ENCODE data around the gene PTX4.
"Not testable (repeated sequence)": the region's sequence is repeated elsewhere in the genome, so short reads cannot be mapped to it uniquely, and the experiment has no call there.

Gene PTX4

DNA sequence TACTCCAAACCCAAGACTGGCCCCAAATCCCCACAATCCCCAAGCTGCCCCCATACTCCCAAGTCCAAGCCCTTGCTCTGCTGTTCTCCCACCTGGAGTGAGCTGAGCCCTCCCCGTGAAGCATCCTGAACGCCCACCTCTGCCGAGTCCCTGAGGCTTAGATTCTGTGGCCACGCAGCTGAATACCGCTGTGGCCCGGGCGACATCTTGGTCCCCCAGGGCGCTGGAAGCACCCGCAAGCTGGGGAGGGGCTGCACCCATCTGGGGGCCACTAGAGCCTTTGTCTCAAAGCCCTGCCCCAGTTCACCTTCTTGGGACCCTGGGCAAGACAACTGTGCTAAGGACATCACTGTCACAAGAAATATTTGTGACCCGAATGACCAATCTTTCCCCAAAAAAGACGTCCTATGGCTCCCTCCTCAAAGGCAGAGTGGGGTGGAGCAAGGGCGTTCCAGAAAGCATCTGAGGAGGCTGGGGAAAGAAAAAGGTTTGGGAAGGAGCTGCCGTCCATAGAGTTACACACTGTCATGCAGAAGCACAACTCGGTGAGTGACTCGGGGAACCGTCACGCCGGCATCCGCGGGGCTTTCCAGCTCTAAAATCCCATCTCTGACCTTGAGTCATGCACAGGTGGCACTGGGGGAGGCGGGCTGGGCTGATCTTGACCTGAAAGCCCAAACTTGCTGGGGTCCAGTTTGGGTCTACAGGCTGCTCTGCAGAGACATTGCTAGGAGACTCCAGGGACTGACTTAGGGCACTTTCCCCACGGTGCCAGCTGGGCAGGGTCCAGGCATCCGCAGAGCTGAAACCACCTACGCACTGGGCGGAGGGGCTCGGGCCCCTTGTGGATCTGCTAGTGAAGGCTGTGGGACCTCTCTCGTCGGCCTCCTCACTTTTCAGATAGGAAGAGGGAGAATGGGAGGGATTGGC is 6.6 kb downstream of the PTX4 start:
- DNase-seq: no peak

DNA sequence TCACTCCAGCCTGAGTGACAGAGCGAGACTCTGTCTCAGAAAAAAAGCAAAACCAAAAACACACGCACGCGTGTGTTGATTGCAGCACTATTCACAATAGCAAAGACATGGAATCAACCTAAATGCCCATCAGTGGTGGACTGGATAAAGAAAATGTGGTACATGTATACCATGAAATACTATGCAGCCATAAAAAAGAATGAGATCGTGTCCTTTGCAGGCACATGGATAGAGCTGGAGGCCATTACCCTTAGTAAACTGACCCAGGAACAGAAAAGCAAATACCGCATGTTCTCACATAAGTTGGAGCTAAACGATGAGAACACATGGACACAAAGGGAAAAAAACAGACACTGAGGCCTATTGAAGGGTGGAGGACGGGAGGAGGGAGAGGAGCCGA is 9.8 kb downstream of the PTX4 start:
- not testable (repeated sequence) for DNase-seq

DNA sequence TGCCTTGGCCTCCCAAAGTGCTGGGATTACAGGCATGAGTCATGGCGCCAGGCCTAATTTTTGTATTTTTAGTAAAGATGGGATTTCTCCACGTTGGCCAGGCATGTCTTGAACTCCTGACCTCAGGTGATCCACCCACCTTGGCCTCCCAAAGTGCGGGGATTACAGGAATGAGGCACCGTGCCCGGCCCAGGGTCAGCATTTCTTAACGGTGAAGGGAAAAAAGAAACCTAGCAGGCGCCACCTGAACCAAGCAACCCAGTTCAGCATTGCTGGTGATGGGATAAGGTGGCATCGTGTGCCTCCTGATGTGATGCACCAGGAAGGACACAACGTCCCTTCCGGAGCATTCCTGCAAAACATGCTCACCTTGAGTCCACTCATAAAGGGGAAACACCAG is 11.7 kb downstream of the PTX4 start:
- no peak for DNase-seq

DNA sequence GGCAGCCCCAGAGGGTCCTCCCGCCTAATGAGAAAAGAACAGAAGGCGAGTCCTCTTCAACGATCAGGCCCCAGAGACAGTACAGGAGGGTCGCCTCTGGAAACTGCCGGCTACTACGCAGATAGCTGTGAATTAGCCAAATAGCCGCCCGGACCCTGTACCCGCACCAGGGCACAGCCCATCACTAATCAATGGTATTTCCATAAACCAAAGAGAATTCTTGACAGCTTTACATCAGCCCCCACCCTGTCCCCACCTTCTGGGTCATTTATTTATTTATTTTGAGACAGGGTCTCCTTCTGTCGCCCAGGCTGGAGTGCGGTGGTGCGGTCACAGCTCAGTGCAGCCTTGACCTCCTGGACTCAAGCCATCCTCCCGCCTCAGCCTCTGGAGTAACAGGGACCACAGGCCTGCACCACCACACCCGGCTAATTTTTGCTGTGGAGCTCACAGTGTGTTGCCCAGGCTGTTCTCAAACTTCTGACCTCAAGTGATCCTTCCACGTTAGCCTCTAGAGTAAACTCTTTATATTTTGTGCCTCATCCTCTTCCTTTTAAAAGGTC is 13.1 kb downstream of the PTX4 start:
- DNase-seq: no peak

DNA sequence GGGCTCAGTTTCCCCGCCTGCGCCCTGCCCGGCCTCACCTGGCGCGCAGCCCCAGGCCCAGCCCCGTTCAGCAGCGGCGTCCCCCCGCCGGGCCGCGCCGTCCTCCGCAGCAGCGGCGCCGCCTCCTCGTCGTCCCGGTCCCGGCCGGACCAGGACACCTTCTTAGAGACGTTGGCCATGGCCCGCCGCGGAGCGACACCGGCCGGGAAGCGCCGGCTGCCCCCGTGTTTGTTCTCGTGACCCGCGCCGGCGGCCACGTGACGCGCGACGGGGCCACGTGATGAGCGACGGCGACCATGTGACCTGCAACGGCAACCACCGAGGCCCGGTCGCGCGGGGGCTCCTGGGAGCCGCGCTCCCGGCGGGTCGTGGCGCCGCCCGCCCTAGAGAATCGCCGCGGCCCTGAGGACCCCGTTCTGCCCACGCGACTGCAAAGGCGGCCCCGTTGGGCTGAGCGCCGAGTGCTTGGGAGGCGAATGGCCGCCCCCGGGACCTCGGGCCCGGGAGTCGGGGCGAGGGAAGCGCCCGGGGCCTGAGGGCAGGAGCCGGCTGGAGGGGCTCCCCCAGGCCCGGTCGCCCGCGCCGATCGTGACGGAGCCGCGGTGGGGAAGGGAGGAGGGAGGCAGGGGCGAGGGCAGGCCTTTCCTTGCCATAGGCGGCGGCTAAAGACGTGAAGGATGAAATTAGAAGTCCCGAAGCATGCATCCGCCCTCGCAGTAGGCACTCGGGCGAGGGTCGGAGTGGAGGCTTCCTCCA is 13.8 kb downstream of the PTX4 start, which contains the start of gene CLCN7:
CLCN7 (minus strand) TSS at position 233 of the 756 bp plus-strand sequence; CDS start at position 179, 54 bp downstream.
- peak; percentile 88 for DNase-seq

DNA sequence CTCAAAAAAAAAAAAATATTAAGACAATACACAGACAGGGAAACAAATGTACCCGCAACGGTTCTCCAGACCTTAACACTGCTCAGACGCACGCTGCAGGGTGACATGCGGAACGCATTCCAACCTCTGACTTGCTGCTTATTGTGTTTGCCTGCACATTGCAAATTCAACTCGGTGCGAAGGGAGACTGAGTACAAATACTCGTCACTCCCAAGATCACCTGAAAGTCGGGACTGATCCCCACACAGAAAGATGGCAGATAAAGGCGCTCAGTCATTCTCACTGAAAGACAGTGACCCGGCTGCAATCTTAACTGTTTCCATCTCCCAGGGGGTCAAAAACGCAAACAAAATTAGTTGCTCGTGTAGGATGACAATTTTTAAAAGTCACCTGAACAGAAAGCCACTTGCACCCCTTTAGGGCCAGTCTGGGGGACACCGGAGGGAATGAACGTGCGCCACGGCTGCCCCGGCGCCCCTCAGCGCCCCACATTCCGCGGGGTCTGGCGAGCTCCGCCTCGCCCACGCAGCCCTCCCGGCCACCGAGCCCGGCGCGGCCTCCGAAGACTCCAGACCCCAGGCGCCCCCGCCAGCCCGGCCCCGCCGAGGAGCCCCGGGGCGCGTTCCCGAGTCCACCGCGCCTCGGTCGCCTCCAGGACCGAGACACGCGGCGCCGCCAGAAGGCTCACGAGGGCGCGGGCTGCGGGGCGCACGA is 14.5 kb downstream of the PTX4 start:
- DNase-seq: no peak

DNA sequence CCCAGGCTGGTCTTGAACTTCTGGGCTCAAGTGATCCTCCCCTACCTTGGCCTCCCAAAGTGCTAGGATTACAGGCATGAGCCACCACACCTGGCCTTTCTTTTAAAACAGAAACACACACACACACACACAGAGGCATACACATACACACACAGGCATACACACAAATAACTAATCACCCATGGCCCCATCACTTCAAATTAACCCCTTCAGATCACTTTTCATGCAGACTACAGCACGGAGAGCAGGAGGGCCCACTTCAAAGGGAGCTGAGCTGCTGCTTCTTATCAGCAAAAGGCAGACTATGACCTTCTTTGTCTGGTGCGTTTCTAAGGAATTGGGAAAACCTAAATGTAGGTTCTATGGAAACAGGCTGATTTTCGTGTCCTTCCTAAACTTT is 15.8 kb downstream of the PTX4 start:
- no peak for DNase-seq

DNA sequence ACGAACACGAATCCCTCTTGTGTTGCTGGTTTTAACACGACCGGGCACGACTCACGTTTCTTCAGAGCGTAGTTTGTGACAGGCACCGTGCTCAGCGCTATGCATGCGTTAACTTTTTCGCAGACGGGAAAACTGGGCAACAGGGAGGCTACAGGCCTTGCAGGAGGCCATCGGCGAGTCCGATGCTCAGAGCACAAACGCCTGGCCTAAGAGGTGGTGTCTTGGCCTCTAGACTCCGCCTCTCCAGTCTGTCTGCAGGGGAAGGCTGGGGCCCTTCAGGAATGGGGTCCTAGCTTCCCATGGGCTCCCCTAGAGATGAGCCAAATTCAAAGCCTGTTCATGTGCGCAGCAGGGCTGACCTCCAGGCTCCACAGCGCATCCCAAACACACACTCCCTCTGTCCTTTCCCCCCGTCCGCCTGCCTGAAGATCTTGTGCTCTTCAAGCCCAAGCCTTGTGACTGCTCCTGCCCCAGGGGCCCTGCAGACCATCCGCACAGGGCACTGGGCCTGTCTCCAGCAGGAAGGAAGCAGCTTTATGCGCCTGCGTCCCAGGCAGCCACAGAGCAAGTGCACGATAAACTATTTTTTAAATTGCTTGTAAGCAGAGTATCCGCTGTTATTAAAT is 17.1 kb downstream of the PTX4 start:
- no peak for DNase-seq

DNA sequence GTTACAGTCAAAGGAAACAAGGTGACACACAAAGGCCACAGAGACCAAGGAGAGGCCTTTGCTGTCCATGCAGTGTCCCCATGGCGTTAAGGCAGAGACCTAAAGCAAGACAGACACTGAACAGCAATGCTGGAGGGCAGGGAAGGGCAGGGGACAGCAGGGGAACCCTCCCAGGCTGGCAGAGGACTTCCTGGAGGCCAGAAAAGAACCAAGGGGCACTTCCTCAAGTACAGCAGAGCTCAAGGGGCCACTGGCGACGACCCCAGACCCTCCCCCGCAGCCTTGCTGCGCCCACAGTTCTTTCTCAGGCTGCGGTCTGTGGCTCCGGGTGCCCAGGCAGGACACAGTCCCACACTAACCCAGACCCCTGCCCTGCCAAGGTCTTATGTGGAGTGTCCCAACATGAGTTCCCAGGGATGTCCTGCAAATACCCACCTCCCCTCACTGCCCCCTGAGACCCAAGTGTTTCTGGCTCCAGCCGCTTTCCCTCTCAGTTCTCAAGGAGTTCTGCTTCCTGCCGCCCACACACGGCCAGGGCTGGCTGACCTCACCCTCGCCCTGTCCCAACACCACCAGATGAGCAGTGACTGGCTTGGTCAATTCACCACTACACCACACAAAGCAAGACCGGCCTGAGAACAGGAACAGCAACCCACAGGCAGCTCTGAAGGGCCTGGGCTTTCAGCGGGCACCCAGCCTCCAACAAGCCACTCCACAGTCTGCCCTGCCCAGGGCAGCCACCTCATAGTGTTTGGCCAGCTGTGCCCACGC is 18.1 kb downstream of the PTX4 start:
- no peak for DNase-seq

DNA sequence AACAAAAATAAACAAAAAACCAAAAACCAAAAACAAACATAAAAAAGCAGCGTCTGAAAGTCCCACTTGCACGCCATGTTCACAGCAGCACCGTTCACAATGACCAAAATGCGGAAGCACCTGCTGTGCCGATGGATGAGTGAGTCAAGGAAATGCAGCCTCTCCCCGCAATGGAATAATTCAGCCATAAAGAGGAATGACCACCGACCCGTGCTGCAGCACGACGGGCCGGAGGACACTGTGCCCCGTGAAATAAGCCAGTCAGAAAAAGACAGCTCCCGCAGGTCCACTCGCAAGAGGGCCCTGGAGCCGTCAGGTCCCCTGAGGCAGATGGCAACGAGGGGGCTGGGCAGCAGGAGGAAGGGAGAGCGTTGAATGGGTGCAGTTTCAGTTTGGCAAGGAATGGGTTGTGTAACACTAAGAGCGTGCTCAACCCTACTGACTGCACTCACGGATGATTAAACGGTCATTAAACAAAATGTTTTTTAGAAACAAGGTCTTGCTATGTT is 19.0 kb downstream of the PTX4 start:
- DNase-seq: no peak

DNA sequence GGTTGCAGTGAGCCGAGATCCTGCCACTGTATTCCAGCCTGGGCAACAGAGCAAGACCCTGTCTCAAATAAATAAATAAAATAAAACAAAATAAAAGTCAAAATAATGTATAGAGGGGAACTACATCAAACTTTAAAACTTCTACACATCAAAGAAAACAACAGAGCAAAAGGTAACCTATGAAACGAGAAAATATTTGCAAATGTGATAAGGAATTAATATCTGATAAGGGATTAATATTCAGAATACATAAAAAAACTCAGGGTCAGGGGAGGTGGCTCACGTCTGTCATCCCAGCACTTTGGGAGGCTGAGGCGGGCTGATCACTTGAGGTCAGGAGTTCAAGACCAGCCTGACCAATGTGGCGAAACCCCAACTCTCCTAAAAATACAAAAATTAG is 19.6 kb downstream of the PTX4 start:
- not testable (repeated sequence) for DNase-seq

DNA sequence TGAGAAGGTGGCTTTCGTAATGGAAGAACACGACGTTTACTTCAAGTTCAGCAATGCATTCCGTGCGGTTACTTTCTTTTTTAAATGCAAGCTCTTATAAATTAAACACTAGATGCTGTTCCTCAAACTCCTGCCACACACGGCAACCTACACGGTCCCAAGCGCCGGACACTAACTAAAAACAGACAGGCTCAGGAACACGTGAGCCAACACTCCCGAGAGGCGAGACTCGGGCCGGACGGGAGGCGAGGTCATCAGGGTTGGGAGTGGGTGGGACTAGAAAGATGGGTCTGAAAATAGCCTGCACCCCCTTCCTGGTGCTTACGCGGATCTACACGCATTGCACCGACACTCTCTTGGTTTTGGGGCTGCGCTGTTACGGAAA is 20.3 kb downstream of the PTX4 start:
- no peak for DNase-seq

DNA sequence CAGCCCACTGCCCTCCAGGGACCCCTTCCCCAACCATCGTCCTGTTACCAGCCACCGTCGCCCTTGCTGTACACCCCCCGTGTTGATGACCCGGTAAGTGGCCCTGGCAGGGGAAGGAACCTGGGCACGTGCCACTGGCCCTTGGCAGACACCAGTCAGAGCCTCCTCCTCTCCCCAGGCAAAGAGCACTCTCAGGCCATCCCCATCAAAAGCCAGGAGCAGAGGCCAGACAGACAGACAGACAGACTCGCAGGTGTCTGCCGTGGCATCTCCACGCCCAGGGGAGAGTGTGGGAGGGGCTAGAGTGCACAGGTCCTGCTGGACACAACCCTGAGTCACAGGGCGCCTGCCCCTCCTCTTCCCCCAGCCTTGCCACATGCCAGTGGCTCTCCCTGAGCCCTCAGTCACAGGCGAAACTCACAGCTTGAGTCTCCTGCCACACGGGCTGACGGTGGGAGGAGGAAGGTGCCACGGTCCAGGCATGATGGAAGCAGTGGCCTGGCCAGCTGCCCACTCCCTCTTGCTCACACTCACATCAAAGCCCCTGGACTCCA is 21.7 kb downstream of the PTX4 start:
- no peak for DNase-seq

DNA sequence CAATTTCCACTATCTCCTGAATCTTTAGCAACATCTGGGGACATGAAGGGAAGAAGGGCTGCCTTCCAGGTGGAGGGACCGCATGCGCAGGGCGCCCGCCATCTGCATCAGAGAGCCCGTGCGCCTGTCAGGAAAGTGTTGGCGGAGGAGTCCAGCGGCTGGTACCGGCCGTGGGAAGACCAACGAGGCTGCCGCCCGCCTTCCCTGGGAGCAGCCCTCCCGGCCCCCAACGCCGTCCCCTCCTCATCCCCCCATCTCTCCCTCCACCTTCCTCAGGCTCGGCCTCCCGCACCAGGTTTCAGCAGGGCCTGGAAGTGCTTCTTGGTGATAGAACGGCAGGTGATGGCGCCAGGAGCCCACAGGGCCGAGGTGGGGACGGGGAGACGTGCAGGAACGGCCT is 22.7 kb downstream of the PTX4 start:
- no peak for DNase-seq

DNA sequence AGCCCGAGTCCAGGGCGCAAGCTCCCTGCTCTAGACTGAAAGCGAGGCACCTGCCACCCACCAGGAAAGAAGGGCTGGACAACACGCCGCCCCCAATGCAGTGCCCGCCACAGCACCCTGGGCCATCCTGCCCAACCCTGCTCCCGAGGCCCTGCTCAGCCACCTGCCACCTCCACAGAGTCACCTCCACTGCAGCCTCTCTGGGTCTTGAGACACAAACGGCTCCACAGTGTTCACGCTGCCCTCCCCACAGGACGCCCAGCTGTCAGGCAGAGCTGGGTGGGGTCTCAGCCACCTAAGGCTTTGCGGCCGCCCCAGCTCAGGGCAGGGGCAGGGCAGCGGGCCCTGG is 23.2 kb downstream of the PTX4 start:
- DNase-seq: no peak

DNA sequence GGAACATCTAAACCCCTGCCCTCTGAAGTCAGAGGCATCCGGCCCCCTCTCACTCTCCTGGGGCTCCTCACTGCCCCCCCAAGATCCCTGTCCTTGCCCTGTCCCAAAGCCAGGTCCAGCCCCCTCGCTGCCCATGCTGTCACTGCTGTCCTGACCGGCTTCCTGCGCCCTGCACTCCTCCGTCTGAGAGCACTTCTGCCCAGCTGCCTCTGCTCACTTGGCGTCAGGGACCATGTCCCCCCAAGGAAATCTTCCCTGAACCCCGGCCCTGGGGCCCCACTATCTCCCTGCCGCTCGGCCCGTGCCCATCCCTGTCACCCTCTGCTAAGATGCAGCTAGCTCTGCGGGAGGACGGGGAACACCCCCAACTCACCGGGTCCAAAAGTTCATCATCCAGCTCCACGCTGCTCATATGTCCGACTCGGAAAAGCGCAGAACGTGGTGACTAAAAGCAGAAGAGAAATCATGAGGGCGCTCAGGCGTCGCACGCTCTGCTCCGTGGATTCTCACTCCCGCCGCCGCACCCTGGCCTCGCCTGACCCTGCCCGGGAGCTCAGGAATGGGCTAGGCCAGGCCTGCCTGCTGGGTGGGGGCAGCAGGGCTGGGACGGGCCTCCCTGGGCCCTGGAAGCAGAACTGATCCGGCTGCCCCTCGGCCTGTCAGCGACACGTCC is 23.7 kb downstream of the PTX4 start:
- DNase-seq: no peak

DNA sequence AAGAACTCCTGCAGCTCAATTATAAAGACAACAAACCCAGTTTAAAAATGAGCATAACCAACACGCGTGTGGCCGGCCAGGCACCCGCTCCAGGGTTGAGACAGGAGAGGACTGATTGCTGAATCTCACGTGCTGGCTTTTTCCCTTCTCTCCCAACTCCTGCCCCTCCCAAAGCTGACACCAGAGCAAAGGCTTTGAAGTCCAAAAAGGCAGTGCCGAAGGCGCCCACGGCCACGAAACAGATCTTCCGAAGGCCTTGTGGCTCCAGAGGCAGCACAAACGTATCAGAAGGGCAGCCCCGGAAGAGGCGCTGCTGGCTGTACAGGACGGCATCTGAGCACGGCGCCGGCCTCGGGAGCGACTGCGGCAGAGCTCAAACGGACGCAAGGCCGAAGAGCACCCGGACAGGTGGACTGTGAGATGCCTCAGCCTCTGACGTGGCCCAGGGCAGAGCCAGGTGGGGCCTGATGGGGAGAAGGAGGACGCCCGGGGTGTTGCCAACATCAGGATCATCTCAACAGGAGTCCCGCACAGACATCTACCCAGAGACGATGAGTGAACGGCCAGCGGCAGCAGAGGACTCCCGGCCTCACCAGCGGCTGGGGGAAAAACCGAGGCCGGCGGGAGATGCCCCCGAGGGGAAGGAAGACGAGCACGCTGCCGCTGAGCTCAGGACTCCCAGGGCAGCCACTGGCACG is 24.4 kb downstream of the PTX4 start:
- DNase-seq: no peak

DNA sequence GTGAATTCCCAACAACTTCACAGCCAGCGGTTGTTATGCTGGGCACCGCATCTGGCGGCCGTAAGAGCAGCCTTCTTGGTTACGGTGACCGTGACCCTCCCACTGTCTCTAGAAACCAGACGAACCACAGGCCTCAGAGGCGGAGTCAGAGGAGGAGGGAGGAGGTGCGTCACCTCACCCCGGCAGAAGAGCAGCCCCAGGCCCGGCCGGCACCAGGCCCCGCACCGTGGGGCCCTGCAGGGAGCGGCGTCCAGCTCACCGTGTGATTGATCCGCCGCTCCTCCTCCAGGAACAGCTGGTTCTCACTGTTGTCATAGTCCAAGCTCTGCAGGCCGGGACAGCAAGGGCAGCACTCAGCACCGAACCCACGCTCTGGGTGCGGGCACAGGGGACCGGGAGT is 27.6 kb downstream of the PTX4 start:
- DNase-seq: no peak

DNA sequence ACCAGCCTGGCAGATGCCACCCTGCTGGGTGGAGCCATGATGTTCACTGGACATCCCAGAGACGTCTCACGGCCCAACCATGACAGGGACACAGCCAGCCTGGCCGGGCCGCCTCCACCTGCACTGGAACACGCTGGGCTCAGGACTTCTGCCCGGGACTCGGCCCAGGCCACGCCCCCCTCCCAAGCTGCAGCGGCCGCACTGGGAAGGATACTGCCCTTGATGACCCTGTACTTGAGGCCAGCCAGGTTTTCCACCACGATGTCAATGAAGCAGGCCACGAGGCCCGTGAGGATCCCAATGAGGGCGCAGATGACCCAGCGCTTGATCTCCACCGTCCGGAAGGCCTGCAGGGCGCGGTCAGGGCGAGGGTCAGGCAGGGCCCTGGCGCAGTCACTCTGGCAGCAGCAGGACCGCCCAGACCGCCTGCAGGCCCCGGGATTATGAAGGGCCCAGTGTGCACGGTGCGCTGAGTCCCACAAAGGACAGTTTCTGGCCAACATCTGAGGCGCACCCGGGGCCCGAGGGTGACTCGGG is 28.1 kb downstream of the PTX4 start:
- DNase-seq: no peak

DNA sequence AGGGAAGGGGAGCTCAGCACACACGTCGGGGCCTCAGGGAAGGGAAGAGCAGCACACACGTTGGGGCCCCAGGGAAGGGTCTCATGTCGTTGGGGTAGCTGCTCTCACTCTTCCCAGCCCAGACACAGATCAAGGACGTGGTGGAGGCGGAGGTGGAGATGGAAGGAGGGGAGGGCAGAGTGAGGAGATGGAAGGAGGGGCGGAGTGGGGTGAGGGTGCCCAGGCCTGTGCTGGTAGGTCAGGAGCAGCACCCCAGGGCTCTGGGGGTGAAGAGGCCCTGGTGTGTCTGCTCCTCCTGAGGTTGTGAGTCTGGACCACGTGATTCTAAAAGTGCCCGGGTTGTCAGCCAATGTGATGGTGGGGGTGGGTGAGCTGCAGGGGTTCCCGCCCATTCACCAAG is 28.8 kb downstream of the PTX4 start:
- DNase-seq: no peak

Data from fibroblast of skin of scalp (primary cell).